Kidney epithelial cell (primary cell): ENCODE results near the gene FAM83E. TPM values are rescaled to one million over a fixed set of nuclear protein-coding genes. Genes with fewer than 3 reads are reported as not detected.

Source experiments
- DNase-seq: peaks from one replicate; pipeline ENCODE4 v3.0.0-alpha.2; 2010; ENCODE audit warnings: low read depth
- H3K27me3 ChIP-seq: 2 replicates; pipeline ENCODE4 v1.6.0; 2011; ENCODE audit warnings: low read length; ENCODE audit not compliant: control insufficient read depth, insufficient read depth
- H3K36me3 ChIP-seq: 2 replicates; pipeline ENCODE4 v1.5.1; 2011; ENCODE audit warnings: low read length; ENCODE audit not compliant: control insufficient read depth, insufficient read depth
- H3K4me3 ChIP-seq: 2 replicates; pipeline ENCODE4 v1.5.1; 2011; ENCODE audit warnings: low read depth, mild to moderate bottlenecking, control low read depth, low read length
- total RNA-seq: library from RNA; depleted of rRNA; stranded (reverse); fragments of >200 nt; gene quantifications from 2 replicates; pipeline ENCODE4 v1.2.3, GENCODE V29; 2015
- TF ChIP-seq, protein P1 (sequence below): IDR thresholded peaks from 2 replicates; pipeline ENCODE4 v1.5.1; 2011; ENCODE audit warnings: mild to moderate bottlenecking, moderate library complexity, low read length, control low read depth, inconsistent platforms; ENCODE audit not compliant: insufficient read depth, poor library complexity, severe bottlenecking

The FAM83E gene
- total RNA-seq, 1 donor from 2014 or later = 0.25 TPM

DNA sequence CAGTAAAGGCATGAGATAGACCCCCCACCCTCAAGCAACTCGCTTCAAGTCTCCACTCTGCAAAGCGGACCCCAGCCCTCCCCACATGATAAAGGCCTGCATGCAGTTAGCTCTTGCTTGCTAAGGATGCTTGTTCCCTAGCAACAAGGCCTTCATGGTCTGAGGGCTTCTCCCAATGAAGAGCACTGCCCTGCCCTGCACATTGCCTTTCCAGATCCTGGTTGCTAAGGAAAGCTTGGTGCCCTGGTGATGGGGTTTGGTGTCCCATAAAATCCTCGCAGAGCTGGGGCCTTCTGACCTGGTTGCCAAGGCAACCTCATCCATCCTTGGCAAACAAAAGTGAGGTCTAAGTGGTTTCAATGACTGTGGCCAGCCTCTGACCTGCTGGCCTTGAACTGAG, 16.3 kb upstream of the FAM83E start:
- TF ChIP-seq, protein P1, sequence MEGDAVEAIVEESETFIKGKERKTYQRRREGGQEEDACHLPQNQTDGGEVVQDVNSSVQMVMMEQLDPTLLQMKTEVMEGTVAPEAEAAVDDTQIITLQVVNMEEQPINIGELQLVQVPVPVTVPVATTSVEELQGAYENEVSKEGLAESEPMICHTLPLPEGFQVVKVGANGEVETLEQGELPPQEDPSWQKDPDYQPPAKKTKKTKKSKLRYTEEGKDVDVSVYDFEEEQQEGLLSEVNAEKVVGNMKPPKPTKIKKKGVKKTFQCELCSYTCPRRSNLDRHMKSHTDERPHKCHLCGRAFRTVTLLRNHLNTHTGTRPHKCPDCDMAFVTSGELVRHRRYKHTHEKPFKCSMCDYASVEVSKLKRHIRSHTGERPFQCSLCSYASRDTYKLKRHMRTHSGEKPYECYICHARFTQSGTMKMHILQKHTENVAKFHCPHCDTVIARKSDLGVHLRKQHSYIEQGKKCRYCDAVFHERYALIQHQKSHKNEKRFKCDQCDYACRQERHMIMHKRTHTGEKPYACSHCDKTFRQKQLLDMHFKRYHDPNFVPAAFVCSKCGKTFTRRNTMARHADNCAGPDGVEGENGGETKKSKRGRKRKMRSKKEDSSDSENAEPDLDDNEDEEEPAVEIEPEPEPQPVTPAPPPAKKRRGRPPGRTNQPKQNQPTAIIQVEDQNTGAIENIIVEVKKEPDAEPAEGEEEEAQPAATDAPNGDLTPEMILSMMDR = no peak
- no peaks in the 10 kb centered on the region for H3K36me3 ChIP-seq
- no peaks in the 10 kb centered on the region for H3K27me3 ChIP-seq
- DNase-seq = no peak
- no peak overlapping the region for H3K4me3 ChIP-seq

DNA sequence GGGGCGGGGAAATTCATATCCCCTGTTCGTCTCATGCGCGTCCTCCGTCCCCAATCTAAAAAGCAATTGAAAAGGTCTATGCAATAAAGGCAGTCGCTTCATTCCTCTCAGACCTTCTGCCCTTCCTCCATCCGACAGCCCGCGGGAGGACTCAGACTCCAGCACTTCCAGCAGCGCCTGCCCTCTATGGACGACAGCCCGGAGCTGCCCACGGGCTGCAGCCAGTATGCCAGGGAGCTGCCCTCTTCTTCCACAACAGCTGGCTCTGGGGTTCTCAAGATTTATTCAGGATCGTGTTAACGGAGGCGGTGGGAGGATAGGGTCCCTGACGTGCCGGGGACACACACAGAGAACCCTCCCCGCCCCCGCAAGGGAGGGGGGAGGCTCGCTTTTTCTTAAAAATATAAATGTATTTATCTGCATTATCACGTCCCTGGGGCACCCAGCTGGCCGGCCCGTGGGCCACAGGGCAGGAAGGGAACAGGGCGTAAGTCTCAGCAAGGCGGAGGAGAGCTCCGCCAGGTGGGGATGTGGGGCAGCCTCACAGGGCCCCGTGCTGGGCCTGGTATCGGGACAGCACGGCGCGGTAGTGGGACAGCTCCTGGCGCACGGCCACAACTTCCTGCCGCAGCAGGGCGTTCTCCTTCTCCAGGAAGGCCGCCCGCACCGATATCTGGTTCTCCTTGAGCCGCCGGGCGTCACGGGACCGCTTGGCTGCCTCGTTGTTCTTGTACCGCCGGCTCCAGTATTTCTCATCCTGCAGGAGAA, 15.6 kb upstream of the FAM83E start:
- no peak for DNase-seq

DNA sequence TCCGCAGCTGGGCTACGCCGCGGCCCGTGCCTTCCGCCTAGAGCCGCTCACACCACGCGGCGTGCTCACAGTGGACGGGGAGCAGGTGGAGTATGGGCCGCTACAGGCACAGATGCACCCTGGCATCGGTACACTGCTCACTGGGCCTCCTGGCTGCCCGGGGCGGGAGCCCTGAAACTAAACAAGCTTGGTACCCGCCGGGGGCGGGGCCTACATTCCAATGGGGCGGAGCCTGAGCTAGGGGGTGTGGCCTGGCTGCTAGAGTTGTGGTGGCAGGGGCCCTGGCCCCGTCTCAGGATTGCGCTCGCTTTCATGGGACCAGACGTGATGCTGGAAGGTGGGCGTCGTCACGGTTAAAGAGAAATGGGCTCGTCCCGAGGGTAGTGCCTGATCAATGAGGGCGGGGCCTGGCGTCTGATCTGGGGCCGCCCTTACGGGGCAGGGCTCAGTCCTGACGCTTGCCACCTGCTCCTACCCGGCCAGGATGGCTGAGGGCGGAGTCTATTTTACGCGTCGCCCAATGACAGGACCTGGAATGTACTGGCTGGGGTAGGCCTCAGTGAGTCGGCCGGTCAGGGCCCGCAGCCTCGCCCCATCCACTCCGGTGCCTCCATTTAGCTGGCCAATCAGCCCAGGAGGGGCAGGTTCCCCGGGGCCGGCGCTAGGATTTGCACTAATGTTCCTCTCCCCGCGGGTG, 14.9 kb upstream of the FAM83E start:
- Histone ChIP-seq H3K36me3 (no peaks in the 10 kb centered on the region), H3K27me3 (no peaks in the 10 kb centered on the region), H3K4me3 (no peak overlapping the region)
- TF ChIP-seq, protein P1 = no peak
- DNase-seq = no peak

More for the DNA sequence above, 15.6 kb upstream of the FAM83E start:
- H3K4me3 ChIP-seq = no peak overlapping the region
- TF ChIP-seq, protein P1 = peak; percentile 14
- H3K27me3 ChIP-seq = no peaks in the 10 kb centered on the region
- H3K36me3 ChIP-seq = no peaks in the 10 kb centered on the region

DNA sequence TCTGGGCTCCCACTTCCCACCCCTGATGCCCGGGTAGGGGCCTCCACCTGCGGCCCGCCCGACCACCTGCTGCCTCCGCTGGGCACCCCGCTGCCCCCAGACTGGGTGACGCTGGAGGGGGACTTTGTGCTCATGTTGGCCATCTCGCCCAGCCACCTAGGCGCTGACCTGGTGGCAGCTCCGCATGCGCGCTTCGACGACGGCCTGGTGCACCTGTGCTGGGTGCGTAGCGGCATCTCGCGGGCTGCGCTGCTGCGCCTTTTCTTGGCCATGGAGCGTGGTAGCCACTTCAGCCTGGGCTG, 14.4 kb upstream of the FAM83E start:
- H3K36me3 ChIP-seq = no peaks in the 10 kb centered on the region
- no peaks in the 10 kb centered on the region for H3K27me3 ChIP-seq
- TF ChIP-seq, protein P1 = no peak
- no peak overlapping the region for H3K4me3 ChIP-seq
- DNase-seq = no peak

GRCh38 chr19:48628486-48629296, 13.8 kb upstream of the FAM83E start:
- no peak for DNase-seq
- TF ChIP-seq, protein P1 = no peak

More at GRCh38 chr19:48628486-48629296, 13.8 kb upstream of the FAM83E start:
- H3K27me3 ChIP-seq = no peaks in the 10 kb centered on the region
- H3K36me3 ChIP-seq = no peaks in the 10 kb centered on the region
- H3K4me3 ChIP-seq = no peak overlapping the region
